ENCODE data around the gene CLEC2L. TPM values are rescaled to one million over a fixed set of nuclear protein-coding genes. Genes with fewer than 3 reads are reported as not detected.

The CLEC2L gene
- polyA plus RNA-seq, 1 donor (not counting 4 experiments of a cell fraction or from before 2014, with no cell fraction given), result not detected

GRCh38 chr7:139566736-139567646 lies 43.5 kb downstream of the CLEC2L start:
- no peak overlapping the region for H2AFZ ChIP-seq (ENCODE audit: control insufficient read depth, low read length)
- H3K36me3 ChIP-seq (ENCODE audit: control insufficient read depth in 2 of 2, extremely low read depth in 1 of 2, insufficient read depth in 2 of 2, low read length in 2 of 2), result peaks cover 0 to 4% of the 10 kb centered on the region in 2 experiments
- no peak for TF ChIP-seq EZH2 (IDR thresholded peaks at IDR 0.05; ENCODE audit: low read length)
- no peak for TF ChIP-seq CTCF (optimal IDR thresholded peaks at IDR 0.05 in 1 of 3, IDR thresholded peaks at IDR 0.05 in 1 of 3, conservative IDR thresholded peaks at IDR 0.05 in 1 of 3; ENCODE audit: extremely low read depth in 1 of 3, insufficient read depth in 2 of 3, low read length in 3 of 3)
- no peaks in the 10 kb centered on the region for H4K20me1 ChIP-seq (ENCODE audit: control insufficient read depth, extremely low read depth, insufficient read depth, low read length)
- H3K9me1 ChIP-seq (ENCODE audit: control insufficient read depth, extremely low read depth, insufficient read depth, low read length), result no peaks in the 10 kb centered on the region
- FAIRE-seq (no peak), DNase-seq (ENCODE audit: low read depth, low spot score) (no peak)
- no peaks in the 10 kb centered on the region for H3K27me3 ChIP-seq (ENCODE audit: control insufficient read depth, extremely low read depth, insufficient read depth, low read length)
- H3K9me3 ChIP-seq (ENCODE audit: control insufficient read depth, low read depth, low read length), result no peaks in the 10 kb centered on the region
- H3K4me1 ChIP-seq (ENCODE audit: control insufficient read depth, extremely low read depth, insufficient read depth, low read length), result no peaks in the 10 kb centered on the region
- H3K27ac ChIP-seq (ENCODE audit: control insufficient read depth, insufficient read depth, low read length), result no peak overlapping the region
- no peak overlapping the region for H3K9ac ChIP-seq (ENCODE audit: control insufficient read depth, extremely low read depth, insufficient read depth, low read length)
- H3K79me2 ChIP-seq (ENCODE audit: control insufficient read depth, insufficient read depth, low read length), result no peaks in the 10 kb centered on the region
- dilution Hi-C loops (cut with MboI; ENCODE audit: extremely low pct_ligation_motif_present, low sequenced_read_pairs), result loop anchor here (10.0 kb wide), 1 partner anchor 72 kb away; no protein-coding TSS in a partner anchor
- no peak overlapping the region for H3K4me2 ChIP-seq (ENCODE audit: control insufficient read depth, extremely low read depth, insufficient read depth, low read depth, low read length)
- no peak overlapping the region for H3K4me3 ChIP-seq (ENCODE audit: control insufficient read depth in 2 of 3, extremely low read depth in 1 of 3, insufficient read depth in 2 of 3, low read depth in 1 of 3, low read length in 3 of 3)

GRCh38 chr7:139567647-139568345 lies 44.3 kb downstream of the CLEC2L start:
- H3K36me3 ChIP-seq (ENCODE audit: control insufficient read depth in 2 of 2, extremely low read depth in 1 of 2, insufficient read depth in 2 of 2, low read length in 2 of 2), result peaks cover 0 to 4% of the 10 kb centered on the region in 2 experiments
- TF ChIP-seq CTCF (optimal IDR thresholded peaks at IDR 0.05 in 1 of 3, IDR thresholded peaks at IDR 0.05 in 1 of 3, conservative IDR thresholded peaks at IDR 0.05 in 1 of 3; ENCODE audit: extremely low read depth in 1 of 3, insufficient read depth in 2 of 3, low read length in 3 of 3) (no peak), EZH2 (IDR thresholded peaks at IDR 0.05; ENCODE audit: low read length) (no peak)
- no peaks in the 10 kb centered on the region for H3K27me3 ChIP-seq (ENCODE audit: control insufficient read depth, extremely low read depth, insufficient read depth, low read length)
- dilution Hi-C loops (cut with MboI; ENCODE audit: extremely low pct_ligation_motif_present, low sequenced_read_pairs), result loop anchor here (10.0 kb wide), 1 partner anchor 73 kb away; no protein-coding TSS in a partner anchor
- no peaks in the 10 kb centered on the region for H3K79me2 ChIP-seq (ENCODE audit: control insufficient read depth, insufficient read depth, low read length)
- no peaks in the 10 kb centered on the region for H3K9me1 ChIP-seq (ENCODE audit: control insufficient read depth, extremely low read depth, insufficient read depth, low read length)
- H3K4me3 ChIP-seq (ENCODE audit: control insufficient read depth in 2 of 3, extremely low read depth in 1 of 3, insufficient read depth in 2 of 3, low read depth in 1 of 3, low read length in 3 of 3), result no peak overlapping the region
- H3K27ac ChIP-seq (ENCODE audit: control insufficient read depth, insufficient read depth, low read length), result no peak overlapping the region
- FAIRE-seq (no peak), DNase-seq (ENCODE audit: low read depth, low spot score) (no peak)
- no peak overlapping the region for H3K4me2 ChIP-seq (ENCODE audit: control insufficient read depth, extremely low read depth, insufficient read depth, low read depth, low read length)
- no peak overlapping the region for H3K9ac ChIP-seq (ENCODE audit: control insufficient read depth, extremely low read depth, insufficient read depth, low read length)
- H2AFZ ChIP-seq (ENCODE audit: control insufficient read depth, low read length), result no peak overlapping the region
- no peaks in the 10 kb centered on the region for H3K9me3 ChIP-seq (ENCODE audit: control insufficient read depth, low read depth, low read length)
- H4K20me1 ChIP-seq (ENCODE audit: control insufficient read depth, extremely low read depth, insufficient read depth, low read length), result no peaks in the 10 kb centered on the region
- no peaks in the 10 kb centered on the region for H3K4me1 ChIP-seq (ENCODE audit: control insufficient read depth, extremely low read depth, insufficient read depth, low read length)

Data from keratinocyte (primary cell).